Activated B cell treated with CpG ODN at 0.5 μM for 24 hours (primary cell): ENCODE data around the gene TMEM184A. TPM values are rescaled to one million over a fixed set of nuclear protein-coding genes. Genes with fewer than 3 reads are reported as not detected.

Experiments
- ATAC-seq: fragments of 200-7000 bp; cut with Tn5 transposase; one replicate; pipeline ENCODE4 v1.10.0; 2021; ENCODE audit warnings: low read depth, mild to moderate bottlenecking, moderate library complexity
- CTCF ChIA-PET: fragments of 350-600 bp; sonication (Branson Sonifier 250); formaldehyde crosslinking; loops from one replicate; lab custom pipeline; 2021; ENCODE audit warnings: antibody characterized with exemption; lab: Charles Lee
- POLR2A ChIA-PET: fragments of 350-600 bp; sonication (Branson Sonifier 250); formaldehyde crosslinking; loops from one replicate; lab custom pipeline; 2021; ENCODE audit warnings: antibody characterized with exemption; lab: Charles Lee
- DNase-seq: peaks from one replicate; pipeline ENCODE4 v3.0.0; 2022
- H3K27ac Mint-ChIP-seq: one replicate; pipeline ENCODE4 v1.8.0; 2020; ENCODE audit warnings: mixed read lengths
- H3K27me3 Mint-ChIP-seq: one replicate; pipeline ENCODE4 v1.8.0; 2021; ENCODE audit warnings: mixed read lengths
- H3K36me3 Mint-ChIP-seq: one replicate; pipeline ENCODE4 v1.8.0; 2021; ENCODE audit warnings: low read depth, mixed read lengths
- H3K4me1 Mint-ChIP-seq: one replicate; pipeline ENCODE4 v1.8.0; 2021; ENCODE audit warnings: mixed read lengths
- H3K4me3 Mint-ChIP-seq: one replicate; pipeline ENCODE4 v1.8.0; 2020; ENCODE audit warnings: mild to moderate bottlenecking, mixed read lengths
- H3K9me3 Mint-ChIP-seq: one replicate; pipeline ENCODE4 v1.8.0; 2020; ENCODE audit warnings: mixed read lengths
- intact Hi-C: fragments of 100-400 bp; cut with micrococcal nuclease; formaldehyde crosslinking; loops from one replicate; pipeline ENCODE4 v1.15.1; 2024
- total RNA-seq: library from RNA; stranded (reverse); gene quantifications from 2 replicates; pipeline ENCODE4 v1.2.3, GENCODE V29; 2022
- TF ChIP-seq, protein P1 (sequence below): fragments of 200-600 bp; IDR thresholded peaks from one replicate; pipeline ENCODE4 v1.8.0; 2022; ENCODE audit warnings: antibody characterized with exemption, mild to moderate bottlenecking

The TMEM184A gene
- total RNA-seq, 1 donor from 2014 or later, result not detected

DNA sequence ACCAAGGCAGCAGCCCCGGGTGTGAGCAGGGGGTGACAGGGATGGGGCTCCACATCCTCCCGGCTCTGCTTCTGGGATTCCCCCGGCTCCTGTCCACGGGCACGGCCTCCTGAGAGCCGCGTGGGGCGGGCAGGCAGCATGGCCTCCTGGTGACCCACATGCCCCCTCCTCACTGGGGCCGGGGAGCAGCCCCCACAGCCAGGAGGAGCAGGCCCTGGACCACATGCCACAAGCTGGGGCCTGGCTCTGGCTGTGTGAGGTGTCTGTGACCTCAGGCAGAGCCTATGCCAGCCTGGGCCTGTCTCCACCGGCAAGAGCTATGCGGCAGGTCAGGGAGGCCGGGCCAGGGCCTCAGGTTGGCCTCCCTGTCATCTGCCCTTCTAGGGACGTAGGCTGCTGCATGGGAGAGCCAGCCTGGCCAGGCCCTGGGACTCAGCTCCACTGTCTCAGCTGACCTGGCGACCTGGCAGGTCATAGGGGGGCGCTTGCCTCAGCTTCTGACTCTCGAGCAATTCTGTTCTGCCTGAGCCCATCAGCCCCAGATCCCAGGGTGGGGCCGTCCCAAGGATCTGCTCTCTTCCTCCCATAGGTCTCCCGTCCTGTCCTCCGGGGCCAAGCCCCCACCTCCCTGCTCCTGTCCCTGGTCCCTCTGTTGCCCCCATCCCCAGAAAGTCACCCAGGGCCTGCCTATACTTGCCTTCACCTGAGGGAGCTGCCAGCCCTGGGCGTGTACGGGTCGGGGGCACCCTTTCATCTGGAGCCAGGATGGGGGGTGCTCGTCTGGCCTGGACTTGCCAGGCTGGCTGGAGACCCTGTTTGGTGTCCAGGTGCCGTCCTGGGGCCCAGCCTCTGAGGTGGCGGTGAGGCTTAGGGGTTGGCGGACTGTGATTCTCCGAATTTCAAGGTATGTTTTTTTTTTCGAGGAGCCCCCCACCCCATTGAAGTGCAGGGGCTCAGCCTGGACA is 3.9 kb upstream of the TMEM184A start:
- peaks cover 3% of the 10 kb centered on the region for H3K4me1 Mint-ChIP-seq
- POLR2A ChIA-PET, result no interaction called here
- TF ChIP-seq, protein P1, sequence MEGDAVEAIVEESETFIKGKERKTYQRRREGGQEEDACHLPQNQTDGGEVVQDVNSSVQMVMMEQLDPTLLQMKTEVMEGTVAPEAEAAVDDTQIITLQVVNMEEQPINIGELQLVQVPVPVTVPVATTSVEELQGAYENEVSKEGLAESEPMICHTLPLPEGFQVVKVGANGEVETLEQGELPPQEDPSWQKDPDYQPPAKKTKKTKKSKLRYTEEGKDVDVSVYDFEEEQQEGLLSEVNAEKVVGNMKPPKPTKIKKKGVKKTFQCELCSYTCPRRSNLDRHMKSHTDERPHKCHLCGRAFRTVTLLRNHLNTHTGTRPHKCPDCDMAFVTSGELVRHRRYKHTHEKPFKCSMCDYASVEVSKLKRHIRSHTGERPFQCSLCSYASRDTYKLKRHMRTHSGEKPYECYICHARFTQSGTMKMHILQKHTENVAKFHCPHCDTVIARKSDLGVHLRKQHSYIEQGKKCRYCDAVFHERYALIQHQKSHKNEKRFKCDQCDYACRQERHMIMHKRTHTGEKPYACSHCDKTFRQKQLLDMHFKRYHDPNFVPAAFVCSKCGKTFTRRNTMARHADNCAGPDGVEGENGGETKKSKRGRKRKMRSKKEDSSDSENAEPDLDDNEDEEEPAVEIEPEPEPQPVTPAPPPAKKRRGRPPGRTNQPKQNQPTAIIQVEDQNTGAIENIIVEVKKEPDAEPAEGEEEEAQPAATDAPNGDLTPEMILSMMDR, result no peak
- H3K27ac Mint-ChIP-seq, result no peak overlapping the region
- DNase-seq (no peak), ATAC-seq (no peak)
- no peaks in the 10 kb centered on the region for H3K36me3 Mint-ChIP-seq
- CTCF ChIA-PET, result no interaction called here
- H3K9me3 Mint-ChIP-seq, result no peaks in the 10 kb centered on the region
- H3K27me3 Mint-ChIP-seq, result no peaks in the 10 kb centered on the region
- intact Hi-C loops, result no loop called here
- H3K4me3 Mint-ChIP-seq, result no peak overlapping the region

DNA sequence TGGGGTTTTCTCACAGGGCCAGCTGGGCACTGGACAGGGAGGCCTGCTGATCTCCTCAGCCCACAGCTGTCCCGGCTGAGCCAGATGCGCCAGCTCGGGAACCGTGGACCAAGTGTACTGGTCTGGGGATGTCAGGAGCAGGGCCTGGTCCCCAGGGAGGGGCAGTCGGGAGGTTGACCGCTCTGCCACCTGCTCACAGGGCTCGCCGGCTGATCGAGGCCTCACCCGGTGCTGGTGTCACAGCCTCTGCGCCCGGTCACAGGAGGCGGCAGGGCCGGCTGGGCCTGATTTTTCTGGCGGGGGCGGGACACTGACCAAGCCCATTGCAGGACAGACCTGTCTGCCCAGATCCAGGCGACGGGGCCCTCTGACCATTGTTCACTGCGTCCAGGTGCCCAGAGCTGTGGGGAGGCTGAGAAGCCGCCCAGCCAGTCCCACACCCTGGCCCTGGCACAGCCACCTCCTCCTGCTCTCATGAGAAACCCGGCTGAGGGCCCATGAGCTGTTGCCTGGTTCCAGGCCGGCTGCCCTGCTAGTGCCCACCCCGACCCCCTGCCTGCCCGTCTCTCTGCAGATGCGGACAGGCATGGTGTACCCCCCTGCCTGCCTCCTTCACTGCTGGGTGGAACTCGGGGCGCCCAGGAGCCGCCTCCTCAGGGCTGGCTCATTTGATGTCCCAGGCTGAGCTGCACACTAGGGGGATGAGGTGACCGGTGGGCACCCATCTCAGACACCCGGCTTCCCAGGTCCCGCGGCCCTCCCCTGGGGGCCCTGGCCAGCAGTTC is 3.0 kb upstream of the TMEM184A start:
- Mint-ChIP-seq H3K27me3 (no peaks in the 10 kb centered on the region), H3K4me1 (peaks cover 3% of the 10 kb centered on the region), H3K9me3 (no peaks in the 10 kb centered on the region), H3K36me3 (no peaks in the 10 kb centered on the region), H3K4me3 (no peak overlapping the region), H3K27ac (no peak overlapping the region)
- CTCF ChIA-PET, result no interaction called here
- ATAC-seq (no peak), DNase-seq (no peak)
- TF ChIP-seq, protein P1, result no peak
- intact Hi-C loops, result no loop called here
- POLR2A ChIA-PET, result no interaction called here

DNA sequence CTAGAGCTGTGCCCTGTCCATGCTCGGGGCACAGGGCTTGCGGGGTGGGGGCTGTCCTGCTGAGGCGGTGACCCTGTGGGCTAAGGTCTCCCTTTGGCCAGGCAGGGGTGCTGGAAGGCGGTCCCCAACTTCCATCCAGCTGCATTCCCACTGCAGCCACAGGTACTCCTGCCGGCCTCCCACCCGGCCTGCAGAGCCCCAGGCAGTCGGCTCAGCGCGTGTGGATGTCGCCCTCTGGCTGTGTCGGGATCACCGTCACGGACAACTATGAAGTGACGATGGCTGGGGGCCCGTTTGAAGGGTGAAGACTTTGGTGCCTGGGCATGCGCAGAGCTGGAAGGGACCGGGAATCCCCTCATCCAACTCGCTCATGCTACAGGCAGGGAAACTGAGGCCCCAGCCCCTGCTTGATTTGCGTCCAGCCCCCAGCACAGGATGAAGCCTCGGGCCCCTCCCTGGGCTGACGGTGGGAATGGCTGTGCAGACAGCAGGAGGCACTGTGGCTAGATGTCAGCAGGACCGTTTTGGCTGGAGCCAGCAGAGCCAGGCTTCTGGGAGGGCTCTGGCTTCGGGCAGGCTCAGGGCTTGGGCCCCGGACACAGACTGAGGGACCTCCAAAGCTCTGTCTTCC is 2.3 kb upstream of the TMEM184A start:
- no peaks in the 10 kb centered on the region for H3K9me3 Mint-ChIP-seq
- ChIA-PET CTCF (no interaction called here), POLR2A (no interaction called here)
- intact Hi-C loops, result no loop called here
- H3K27ac Mint-ChIP-seq, result no peak overlapping the region
- no peak for ATAC-seq
- peaks cover 3% of the 10 kb centered on the region for H3K4me1 Mint-ChIP-seq
- no peaks in the 10 kb centered on the region for H3K36me3 Mint-ChIP-seq
- no peaks in the 10 kb centered on the region for H3K27me3 Mint-ChIP-seq
- TF ChIP-seq, protein P1, result no peak
- no peak for DNase-seq
- no peak overlapping the region for H3K4me3 Mint-ChIP-seq

DNA sequence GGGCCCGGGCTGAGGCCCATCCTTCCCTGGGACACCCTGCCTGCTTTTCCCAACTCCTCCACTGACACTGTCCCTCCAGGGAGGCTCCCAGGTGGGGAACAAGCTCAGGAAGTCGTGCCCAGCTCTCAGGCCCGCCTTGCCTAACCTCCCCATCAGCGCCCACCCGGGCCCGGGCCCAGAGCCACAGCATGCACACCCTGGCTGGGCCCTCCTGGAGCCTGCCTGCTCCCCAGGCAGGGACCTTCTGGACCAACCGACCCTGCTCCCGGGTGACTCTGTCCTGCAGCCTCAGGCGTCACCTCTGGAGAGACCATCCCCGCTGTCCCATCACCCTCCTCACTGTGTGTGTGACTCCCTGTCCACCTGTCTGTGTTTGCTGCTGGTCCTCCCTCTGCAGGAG is 1.8 kb upstream of the TMEM184A start:
- intact Hi-C loops, result no loop called here
- ChIA-PET POLR2A (interaction anchor here (0.6 kb wide), 1 partner anchor 35 kb away, joined by 10 read pairs; no protein-coding TSS in a partner anchor), CTCF (no interaction called here)
- no peak for ATAC-seq
- H3K4me3 Mint-ChIP-seq, result no peak overlapping the region
- TF ChIP-seq, protein P1, result no peak
- DNase-seq, result no peak
- no peaks in the 10 kb centered on the region for H3K27me3 Mint-ChIP-seq
- no peaks in the 10 kb centered on the region for H3K9me3 Mint-ChIP-seq
- H3K4me1 Mint-ChIP-seq, result peaks cover 3% of the 10 kb centered on the region
- no peaks in the 10 kb centered on the region for H3K36me3 Mint-ChIP-seq
- H3K27ac Mint-ChIP-seq, result no peak overlapping the region
